GM23248 (cell line): ENCODE measurements around the gene TRDMT1.

Experiments
- EZH2 ChIP-seq: fragments of 200-600 bp; sonication (generic); IDR thresholded peaks from 2 replicates; pipeline ENCODE4 v1.6.1; 2018; ENCODE audit warnings: antibody characterized with exemption, mild to moderate bottlenecking; ENCODE audit not compliant: insufficient read depth, poor library complexity, severe bottlenecking
- EZH2phosphoT487 ChIP-seq: fragments of 200-600 bp; sonication (generic); IDR thresholded peaks from 2 replicates; pipeline ENCODE4 v1.6.1; 2018; ENCODE audit warnings: antibody characterized with exemption, moderate library complexity, mild to moderate bottlenecking, low read depth; ENCODE audit not compliant: insufficient read depth

GRCh38 chr10:17175551-17175950 is 25.9 kb downstream of the TRDMT1 start:
- TF ChIP-seq EZH2 (no peak), EZH2phosphoT487 (no peak)
